ENCODE measurements around the gene SPNS3. TPM values are rescaled to one million over a fixed set of nuclear protein-coding genes. Genes with fewer than 3 reads are reported as not detected.

SPNS3 gene
- total and polyA plus RNA-seq, 2 donors (not counting 1 experiment from before 2014, with no cell fraction given) = 0.44 to 0.52 TPM

- Histone ChIP-seq H2AFZ (ENCODE audit: insufficient read depth, low read depth, low read length, poor library complexity, severe bottlenecking) (no peak overlapping the region), H3K79me2 (ENCODE audit: control insufficient read depth, insufficient read depth, low read length) (no peaks in the 10 kb centered on the region), H3K9ac (ENCODE audit: low read length) (no peak overlapping the region), H3K4me1 (ENCODE audit: control insufficient read depth in 2 of 2, insufficient read depth in 2 of 2, low read length in 2 of 2) (peaks cover 0 to 24% of the 10 kb centered on the region in 2 donors), H4K20me1 (ENCODE audit: control insufficient read depth, insufficient read depth, low read length, poor library complexity, severe bottlenecking) (no peaks in the 10 kb centered on the region), H3K4me2 (replicated peaks; ENCODE audit: low read depth, low read length, poor library complexity, severe bottlenecking) (peak overlapping the region; percentile 18), H3K4me3 (ENCODE audit: control extremely low read depth in 1 of 5, extremely low read depth in 1 of 5, insufficient read depth in 1 of 5, low read depth in 2 of 5, low read length in 4 of 5) (no peak overlapping the region), H3K27ac (ENCODE audit: low read length in 2 of 2) (no peak overlapping the region), H3K27me3 (replicated peaks in 1 of 4; ENCODE audit: control extremely low read depth in 1 of 4, control insufficient read depth in 3 of 4, insufficient read depth in 4 of 4, low read length in 3 of 4) (no peaks in the 10 kb centered on the region), H3K36me3 (replicated peaks in 1 of 2; ENCODE audit: control extremely low read depth in 1 of 2, control insufficient read depth in 1 of 2, extremely low read depth in 1 of 2, insufficient read depth in 2 of 2, low read length in 1 of 2) (no peaks in the 10 kb centered on the region), H3K9me3 (ENCODE audit: control extremely low read depth in 1 of 3, control insufficient read depth in 2 of 3, insufficient read depth in 1 of 3, low read length in 2 of 3) (no peaks in the 10 kb centered on the region)
- intact Hi-C loops (cut with micrococcal nuclease) = no loop called here
- Mint-ChIP-seq H3K4me3 (no peak overlapping the region), H3K9me3 (ENCODE audit: insufficient read depth) (no peaks in the 10 kb centered on the region), H3K4me1 (peaks cover under 1% of the 10 kb centered on the region), H3K27me3 (peaks cover 4% of the 10 kb centered on the region), H3K27ac (no peak overlapping the region)
- WGBS (ENCODE audit: insufficient coverage) = 77% methylated on average over 5 of the region's 8 CpGs
- CTCF ChIA-PET = interaction anchor here (0.9 kb wide), 1 partner anchor 43 kb away, joined by 3 read pairs; no protein-coding TSS in a partner anchor
- TF ChIP-seq EZH2 (IDR thresholded peaks at IDR 0.05; ENCODE audit: borderline replicate concordance, insufficient read depth, low read depth, low read length, poor library complexity, severe bottlenecking) (no peak), CTCF (IDR thresholded peaks at IDR 0.05) (no peak)
- DNase-seq (no peak), ATAC-seq (ENCODE audit: low read depth) (no peak)
- POLR2A ChIA-PET = no interaction called here
These were observed 90.2 kb downstream of the SPNS3 start for GRCh38 chr17:4523946-4524345.

- H3K4me1 Mint-ChIP-seq = no peaks in the 10 kb centered on the region
- 86% methylated on average over 9 of the region's 11 CpGs for WGBS (ENCODE audit: insufficient coverage)
- CTCF ChIA-PET = interaction anchor here (1.1 kb wide), 1 partner anchor 100 kb away, joined by 3 read pairs; no protein-coding TSS in a partner anchor
- Histone ChIP-seq H3K27ac (ENCODE audit: low read length in 2 of 2) (no peak overlapping the region), H2AFZ (ENCODE audit: insufficient read depth, low read depth, low read length, poor library complexity, severe bottlenecking) (no peak overlapping the region), H3K27me3 (replicated peaks in 1 of 4; ENCODE audit: control extremely low read depth in 1 of 4, control insufficient read depth in 3 of 4, insufficient read depth in 4 of 4, low read length in 3 of 4) (peaks cover 0 to 2% (median 0%) of the 10 kb centered on the region in 4 experiments), H3K9me3 (ENCODE audit: control extremely low read depth in 1 of 3, control insufficient read depth in 2 of 3, insufficient read depth in 1 of 3, low read length in 2 of 3) (no peaks in the 10 kb centered on the region), H3K79me2 (ENCODE audit: control insufficient read depth, insufficient read depth, low read length) (no peaks in the 10 kb centered on the region), H3K4me2 (replicated peaks; ENCODE audit: low read depth, low read length, poor library complexity, severe bottlenecking) (no peak overlapping the region), H3K4me1 (ENCODE audit: control insufficient read depth in 2 of 2, insufficient read depth in 2 of 2, low read length in 2 of 2) (peaks cover 0 to 16% of the 10 kb centered on the region in 2 donors), H3K4me3 (ENCODE audit: control extremely low read depth in 1 of 5, extremely low read depth in 1 of 5, insufficient read depth in 1 of 5, low read depth in 2 of 5, low read length in 4 of 5) (no peak overlapping the region), H3K36me3 (replicated peaks in 1 of 2; ENCODE audit: control extremely low read depth in 1 of 2, control insufficient read depth in 1 of 2, extremely low read depth in 1 of 2, insufficient read depth in 2 of 2, low read length in 1 of 2) (no peaks in the 10 kb centered on the region), H4K20me1 (ENCODE audit: control insufficient read depth, insufficient read depth, low read length, poor library complexity, severe bottlenecking) (no peaks in the 10 kb centered on the region), H3K9ac (ENCODE audit: low read length) (no peak overlapping the region)
- no peak for TF ChIP-seq CTCF (IDR thresholded peaks at IDR 0.05)
- no peak for TF ChIP-seq EZH2 (IDR thresholded peaks at IDR 0.05; ENCODE audit: borderline replicate concordance, insufficient read depth, low read depth, low read length, poor library complexity, severe bottlenecking)
- peaks cover 8% of the 10 kb centered on the region for H3K27me3 Mint-ChIP-seq
- intact Hi-C loops (cut with micrococcal nuclease) = no loop called here
- ATAC-seq (ENCODE audit: low read depth) (no peak), DNase-seq (no peak)
- POLR2A ChIA-PET = no interaction called here
- H3K27ac Mint-ChIP-seq = no peak overlapping the region
- no peaks in the 10 kb centered on the region for H3K9me3 Mint-ChIP-seq (ENCODE audit: insufficient read depth)
- no peak overlapping the region for H3K4me3 Mint-ChIP-seq
These were observed 92.1 kb downstream of the SPNS3 start for GRCh38 chr17:4525691-4526397.

All from B cell (primary cell).